ENCODE measurements around the gene KDM4B.

KDM4B gene

GRCh38 chr19:5113633-5114586, 145.0 kb downstream of the KDM4B start:
- H3K4me3 ChIP-seq (ENCODE audit: low read depth, low read length): no peak overlapping the region
- ChIA-PET POLR2A (no interaction called here), CTCF (no interaction called here)
- no peak for TF ChIP-seq CTCF (IDR thresholded peaks at IDR 0.05; ENCODE audit: insufficient read depth, low read length, missing control alignments)
- no peak for DNase-seq (ENCODE audit: low read depth, low spot score)

- H3K4me3 ChIP-seq (ENCODE audit: low read depth, low read length): no peak overlapping the region
- ChIA-PET CTCF (no interaction called here), POLR2A (no interaction called here)
- DNase-seq (ENCODE audit: low read depth, low spot score): no peak
- TF ChIP-seq CTCF (IDR thresholded peaks at IDR 0.05; ENCODE audit: insufficient read depth, low read length, missing control alignments): no peak
Measured at GRCh38 chr19:5114727-5115126, 145.8 kb downstream of the KDM4B start.

- H3K4me3 ChIP-seq (ENCODE audit: low read depth, low read length): no peak overlapping the region
- TF ChIP-seq CTCF (IDR thresholded peaks at IDR 0.05; ENCODE audit: insufficient read depth, low read length, missing control alignments): no peak
- POLR2A ChIA-PET: no interaction called here
- no peak for DNase-seq (ENCODE audit: low read depth, low spot score)
- CTCF ChIA-PET: interaction anchor here (0.8 to 1.3 kb wide), 2 partner anchors 67 to 110 kb away, joined by 3 read pairs; no protein-coding TSS in a partner anchor
Measured at GRCh38 chr19:5115351-5115750, 146.4 kb downstream of the KDM4B start.

GRCh38 chr19:5115771-5116202, 146.9 kb downstream of the KDM4B start:
- no peak for DNase-seq (ENCODE audit: low read depth, low spot score)
- no peak for TF ChIP-seq CTCF (IDR thresholded peaks at IDR 0.05; ENCODE audit: insufficient read depth, low read length, missing control alignments)
- ChIA-PET POLR2A (no interaction called here), CTCF (interaction anchor here (0.8 to 1.3 kb wide), 2 partner anchors 67 to 110 kb away, joined by 3 read pairs; no protein-coding TSS in a partner anchor)
- no peak overlapping the region for H3K4me3 ChIP-seq (ENCODE audit: low read depth, low read length)

- no peak overlapping the region for H3K4me3 ChIP-seq (ENCODE audit: low read depth, low read length)
- TF ChIP-seq CTCF (IDR thresholded peaks at IDR 0.05; ENCODE audit: insufficient read depth, low read length, missing control alignments): no peak
- ChIA-PET POLR2A (no interaction called here), CTCF (interaction anchor here (1.3 kb wide), 1 partner anchor 68 kb away, joined by 3 read pairs; no protein-coding TSS in a partner anchor)
- no peak for DNase-seq (ENCODE audit: low read depth, low spot score)
Measured at GRCh38 chr19:5116292-5116691, 147.4 kb downstream of the KDM4B start.

- H3K4me3 ChIP-seq (ENCODE audit: low read depth, low read length): no peak overlapping the region
- DNase-seq (ENCODE audit: low read depth, low spot score): no peak
- ChIA-PET CTCF (no interaction called here), POLR2A (no interaction called here)
- TF ChIP-seq CTCF (IDR thresholded peaks at IDR 0.05; ENCODE audit: insufficient read depth, low read length, missing control alignments): no peak
Measured at GRCh38 chr19:5117421-5117820, 148.5 kb downstream of the KDM4B start.

Measured in AG04449 (cell line).